ENCODE measurements around the gene HHATL. TPM values are rescaled to one million over a fixed set of nuclear protein-coding genes. Genes with fewer than 3 reads are reported as not detected.
"Not testable (repeated sequence)": the region's sequence is repeated elsewhere in the genome, so short reads cannot be mapped to it uniquely, and the experiment has no call there.

The HHATL gene
- total RNA-seq, 2 donors from 2014 or later, result 0.65 to 1.0 TPM

DNA sequence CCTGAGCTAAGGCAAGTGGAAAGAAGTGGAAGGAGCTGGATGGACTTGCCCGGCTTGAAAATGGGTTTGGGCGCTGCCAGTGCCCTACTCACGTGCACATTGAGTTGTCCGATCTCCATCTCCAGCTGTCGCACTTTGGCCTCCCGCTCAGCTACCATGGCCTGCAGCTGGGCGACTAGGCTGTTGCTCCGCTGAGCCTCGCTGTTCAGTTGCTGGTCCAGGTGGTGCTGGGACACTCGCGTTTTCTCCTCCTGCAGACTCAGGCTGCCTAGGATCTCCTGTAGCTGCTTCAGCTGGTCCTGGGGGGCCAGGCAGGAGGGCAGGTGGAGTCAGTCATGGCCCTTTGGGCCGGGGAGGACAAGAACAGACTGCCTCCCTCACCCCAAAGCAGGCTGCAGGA lies 33.0 kb upstream of the HHATL start:
- DNase-seq (ENCODE audit: low spot score), result no peak
- intact Hi-C loops (cut with DNase I), result no loop called here

DNA sequence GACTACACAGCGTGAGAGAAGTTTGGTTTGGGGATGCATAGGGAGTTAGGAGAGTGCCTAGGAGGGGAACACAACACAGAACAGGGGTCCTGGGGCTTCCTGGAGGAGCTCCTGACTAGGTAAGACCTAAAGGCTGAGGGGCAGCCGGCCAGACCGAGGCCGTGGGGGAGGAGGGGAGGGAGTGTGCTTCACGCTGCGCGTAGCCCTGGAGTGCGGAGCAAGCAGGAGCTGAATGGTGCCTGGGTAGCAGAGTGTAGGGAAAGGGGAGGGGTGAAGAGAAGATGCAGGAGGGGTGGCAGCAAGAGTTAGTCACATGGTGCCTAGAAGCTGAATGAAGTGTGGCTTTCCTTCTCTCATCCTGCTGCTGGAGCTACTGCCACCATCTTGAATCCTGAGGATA lies 32.4 kb upstream of the HHATL start:
- intact Hi-C loops (cut with DNase I), result no loop called here
- DNase-seq (ENCODE audit: low spot score), result no peak

- intact Hi-C loops (cut with DNase I), result no loop called here
- DNase-seq (ENCODE audit: low spot score), result no peak
Measured at GRCh38 chr3:42734263-42734860, 31.8 kb upstream of the HHATL start.

DNA sequence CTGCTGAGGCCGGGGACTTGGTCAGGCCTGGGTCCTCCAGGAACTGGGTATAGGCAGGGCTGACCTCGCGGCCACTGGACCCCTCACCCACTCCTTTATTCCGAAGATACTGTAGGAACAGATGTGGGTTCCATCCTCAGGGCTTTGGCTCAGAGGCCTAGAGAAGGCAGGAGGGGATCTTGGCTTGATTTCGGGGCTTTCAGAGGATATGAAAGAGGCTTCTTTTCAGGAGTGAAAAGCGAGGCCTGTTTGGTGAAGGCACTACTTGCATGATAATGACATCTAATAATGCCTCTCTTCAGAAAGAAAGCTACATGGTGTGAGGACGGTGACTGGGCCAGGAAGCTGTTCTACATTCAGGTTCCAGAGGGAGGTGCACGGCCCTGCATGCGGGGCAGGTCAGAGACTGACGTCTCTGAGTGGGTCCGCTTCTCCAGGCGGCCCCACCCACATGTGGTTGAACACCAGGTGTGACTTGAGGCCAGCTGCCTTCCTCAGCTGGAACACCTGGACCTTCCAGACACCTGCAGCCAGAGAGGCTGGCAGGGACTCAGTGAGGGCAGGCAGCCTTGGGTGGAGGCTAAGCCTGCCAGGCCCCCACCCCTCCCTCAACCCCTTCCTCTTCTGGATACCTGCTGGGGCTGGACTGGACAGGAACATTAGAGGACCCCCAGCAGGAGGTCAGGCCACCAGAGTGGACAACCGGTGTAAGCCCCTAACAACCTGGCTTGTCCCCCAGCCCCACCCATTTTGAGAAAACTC lies 31.1 kb upstream of the HHATL start:
- intact Hi-C loops (cut with DNase I), result no loop called here
- no peak for DNase-seq (ENCODE audit: low spot score)

- no peak for DNase-seq (ENCODE audit: low spot score)
- intact Hi-C loops (cut with DNase I), result no loop called here
Measured at GRCh38 chr3:42732829-42733459, 30.3 kb upstream of the HHATL start.

GRCh38 chr3:42732196-42732828 lies 29.7 kb upstream of the HHATL start:
- DNase-seq (ENCODE audit: low spot score), result no peak
- intact Hi-C loops (cut with DNase I), result no loop called here

GRCh38 chr3:42731476-42732195 lies 29.0 kb upstream of the HHATL start:
- DNase-seq (ENCODE audit: low spot score), result no peak
- intact Hi-C loops (cut with DNase I), result no loop called here

GRCh38 chr3:42730706-42731420 lies 28.3 kb upstream of the HHATL start:
- no peak for DNase-seq (ENCODE audit: low spot score)

DNA sequence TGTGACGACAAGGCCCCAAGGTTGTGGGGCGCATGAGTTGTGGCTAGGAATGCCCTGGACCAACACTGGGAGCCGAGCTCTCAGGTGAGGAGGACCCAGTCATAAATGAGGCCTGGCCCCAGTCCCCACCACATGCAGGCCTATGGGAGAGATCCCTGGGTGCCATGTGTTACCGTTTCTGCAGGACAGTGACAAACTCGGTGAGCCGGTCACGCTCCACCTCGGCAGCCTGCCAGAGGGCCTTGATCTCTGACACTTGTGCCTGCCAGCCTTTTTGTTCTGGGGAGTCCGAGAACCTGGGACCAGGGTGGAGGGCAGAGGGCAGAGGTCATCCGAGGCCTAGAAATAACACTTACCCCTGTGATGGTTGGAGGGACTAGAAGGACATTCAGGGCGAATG lies 27.7 kb upstream of the HHATL start:
- intact Hi-C loops (cut with DNase I), result loop anchor here in 1 of 2 donors (1.0 kb wide), 1 partner anchor 45 kb away; the partner anchor contains the start of gene KLHL40
- no peak for DNase-seq (ENCODE audit: low spot score)

More at GRCh38 chr3:42730706-42731420, 28.3 kb upstream of the HHATL start:
- intact Hi-C loops (cut with DNase I), result loop anchor here in 1 of 2 donors (1.0 kb wide), 1 partner anchor 46 kb away; the partner anchor contains the start of gene KLHL40

GRCh38 chr3:42729404-42730145 lies 27.0 kb upstream of the HHATL start:
- intact Hi-C loops (cut with DNase I), result loop anchor here in 1 of 2 donors (1.0 kb wide), 2 partner anchors 25 to 44 kb away; partner anchors contain the start of gene KLHL40
- DNase-seq (ENCODE audit: low spot score), result no peak

DNA sequence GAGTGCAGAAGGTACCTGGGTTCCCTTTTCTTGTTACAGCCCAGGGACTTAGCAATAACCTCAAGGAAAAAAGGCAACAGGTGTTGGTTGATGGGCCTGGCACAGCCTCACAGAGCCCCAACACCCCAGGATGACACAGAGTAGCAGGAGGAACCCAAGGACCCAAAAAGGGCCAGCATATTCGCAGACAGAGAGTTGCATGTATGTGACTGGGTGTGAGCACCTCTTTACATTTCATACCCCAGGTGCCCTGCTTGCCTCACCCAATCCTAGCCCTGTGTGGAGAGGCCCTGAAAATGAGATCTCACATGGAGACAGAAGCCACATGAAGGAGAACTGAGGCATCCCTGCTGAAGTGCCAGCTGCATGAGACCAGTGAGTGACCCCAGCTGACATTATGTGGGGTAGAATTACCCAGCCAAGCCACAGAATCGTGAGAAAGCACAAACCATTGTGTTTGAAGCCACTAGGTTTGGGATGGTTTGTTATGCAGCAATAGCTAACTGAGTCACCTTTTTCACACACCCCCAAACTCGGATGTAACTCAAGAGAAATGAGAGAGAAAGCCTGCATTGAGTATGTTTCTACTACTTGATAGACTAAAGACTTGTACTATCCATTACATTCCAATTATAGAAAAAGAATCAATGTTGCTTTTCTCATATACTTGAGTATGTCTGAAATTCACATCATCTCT lies 26.2 kb upstream of the HHATL start:
- intact Hi-C loops (cut with DNase I), result loop anchor here in 1 of 2 donors (1.0 kb wide), 1 partner anchor 25 kb away; no protein-coding TSS in a partner anchor
- DNase-seq (ENCODE audit: low spot score), result no peak

GRCh38 chr3:42728056-42728455 lies 25.5 kb upstream of the HHATL start:
- intact Hi-C loops (cut with DNase I), result no loop called here
- DNase-seq (ENCODE audit: low spot score), result no peak

DNA sequence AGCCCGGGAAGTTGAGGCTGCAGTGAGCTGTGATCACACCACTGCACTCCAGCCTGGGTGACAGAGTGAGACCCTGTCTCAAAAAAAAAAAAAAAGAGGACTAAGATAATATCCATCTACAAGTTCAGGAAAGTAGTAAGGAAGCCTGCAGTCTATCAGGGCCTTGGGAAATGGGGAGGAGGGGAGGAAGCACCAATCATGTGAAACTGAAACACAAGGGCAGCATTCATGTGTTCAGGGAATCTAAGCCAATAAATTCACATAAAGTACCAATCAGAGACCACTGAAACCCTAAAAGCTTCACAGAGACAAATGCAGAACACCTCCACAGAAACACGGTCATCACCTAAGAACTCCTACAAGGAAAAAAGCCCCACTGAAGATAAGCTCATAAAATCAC lies 22.9 kb upstream of the HHATL start:
- no peak for DNase-seq (ENCODE audit: low spot score)
- intact Hi-C loops (cut with DNase I), result no loop called here

DNA sequence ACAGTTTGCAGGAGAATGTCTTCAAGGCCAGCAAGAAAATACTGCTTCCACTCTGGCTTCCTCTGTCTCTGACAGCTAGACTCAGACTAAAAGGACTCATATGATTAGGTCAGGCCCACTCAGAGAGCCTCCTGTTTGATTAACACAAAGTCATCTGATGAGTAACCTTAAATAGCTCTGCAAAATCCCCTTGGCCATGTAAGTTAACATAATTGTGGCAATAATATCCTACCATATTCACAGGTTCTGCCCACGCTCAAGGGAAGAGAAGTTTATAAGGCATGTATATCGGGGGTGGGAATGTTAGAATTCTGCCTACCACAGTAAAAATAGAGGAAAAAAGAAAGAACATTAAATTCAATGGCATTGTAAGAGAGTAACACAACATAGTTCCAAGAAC lies 20.6 kb upstream of the HHATL start:
- no peak for DNase-seq (ENCODE audit: low spot score)
- intact Hi-C loops (cut with DNase I), result no loop called here

- intact Hi-C loops (cut with DNase I); DNase-seq (ENCODE audit: low spot score): not testable (repeated sequence)
Measured at GRCh38 chr3:42722442-42722841, 19.8 kb upstream of the HHATL start.

GRCh38 chr3:42721690-42722089 lies 19.1 kb upstream of the HHATL start:
- DNase-seq (ENCODE audit: low spot score), result no peak
- intact Hi-C loops (cut with DNase I), result no loop called here

DNA sequence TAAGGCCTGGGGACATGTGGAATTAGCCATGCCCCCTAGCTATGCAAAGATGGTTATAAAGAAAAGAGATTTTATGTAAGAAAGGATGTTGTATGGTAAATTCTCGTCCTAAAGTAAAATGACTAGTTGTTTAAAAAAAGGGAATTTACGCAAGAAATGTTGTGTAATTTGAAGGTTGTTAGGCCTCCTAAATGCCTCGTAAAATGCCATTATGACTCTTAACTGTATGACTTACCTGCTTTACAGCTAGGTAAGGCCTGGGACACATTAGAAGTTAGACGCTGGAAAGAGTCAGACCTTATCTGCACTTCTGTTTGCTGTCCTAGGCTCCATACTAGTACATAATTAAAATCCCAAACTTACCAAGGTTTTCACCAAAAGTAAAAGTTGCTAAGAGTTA lies 17.5 kb upstream of the HHATL start:
- no peak for DNase-seq (ENCODE audit: low spot score)
- intact Hi-C loops (cut with DNase I), result no loop called here
